ENCODE measurements around the gene AP1S2. TPM values are rescaled to one million over a fixed set of nuclear protein-coding genes. Genes with fewer than 3 reads are reported as not detected.

Gene AP1S2
- 66.1 TPM for total RNA-seq (ENCODE audit: unreplicated experiment)
- long read RNA-seq, transcript AP1S2-201 (5 exons, 2,237 nt) = major isoform, 69 of 85 reads
- long read RNA-seq, partial matches to known transcripts = 3 of 85 reads
- long read RNA-seq, other reads (novel, unspliced or antisense) = 13 of 85 reads

DNA sequence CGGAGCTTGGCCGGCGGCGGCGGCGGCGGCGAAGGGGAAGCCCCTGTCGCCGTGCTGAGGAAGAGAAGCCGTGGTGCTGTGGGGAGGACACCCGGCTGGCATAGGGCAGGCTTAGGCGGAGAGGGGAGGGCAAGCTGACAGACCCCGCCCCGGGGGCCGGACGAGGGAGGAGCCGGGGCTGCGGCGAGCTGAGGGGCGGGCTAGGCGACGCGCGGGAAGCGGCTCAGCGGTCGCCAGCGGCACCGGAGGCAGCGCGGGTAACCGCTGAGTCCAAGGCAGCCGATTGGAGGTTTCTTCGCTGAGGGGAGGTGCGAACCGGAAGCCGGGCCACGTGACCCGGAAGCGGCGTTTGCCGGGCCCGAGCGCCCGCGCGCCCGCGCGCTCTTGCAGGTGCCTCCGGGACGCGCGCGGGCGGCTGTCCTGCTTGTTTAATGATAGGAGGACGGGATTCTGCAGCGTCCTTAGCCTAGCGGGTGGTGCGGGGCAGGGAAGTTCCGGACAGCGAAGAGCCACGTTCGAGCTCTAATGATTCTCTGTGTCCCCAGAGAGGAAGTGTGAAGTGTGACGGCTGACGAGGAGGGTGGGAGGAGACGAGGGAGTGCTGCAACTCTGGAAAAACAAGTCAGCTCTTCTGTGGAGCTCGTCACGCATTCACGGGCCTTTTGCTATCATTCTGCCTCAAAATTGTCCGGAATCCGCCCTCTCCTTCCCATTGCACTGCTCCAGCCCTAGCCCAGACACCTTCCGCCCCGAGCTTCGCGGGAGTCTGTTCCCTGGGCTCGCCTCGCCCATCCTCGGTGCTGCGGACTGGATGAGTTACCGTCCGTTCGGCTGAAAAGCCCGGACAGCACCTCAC lies at the start of gene AP1S2:
Gene AP1S2, minus strand, starts transcription at position 102 of the 856 bp plus-strand sequence. CDS start 2,289 bp downstream, outside the sequence.
- peak; percentile 88 for DNase-seq (ENCODE audit: low spot score)
- peak within 1 kb of the TSS; percentile 91 for H3K4me3 Mint-ChIP-seq (ENCODE audit: unreplicated experiment)
- H3K4me1 Mint-ChIP-seq (ENCODE audit: unreplicated experiment) = peaks cover 16% of the 10 kb centered on the region
- H3K27ac Mint-ChIP-seq (ENCODE audit: unreplicated experiment) = peak within 1 kb of the TSS; percentile 75
- peaks cover 2% of the 10 kb centered on the region for H3K27me3 Mint-ChIP-seq (ENCODE audit: unreplicated experiment)
- peaks cover 8% of the 10 kb centered on the region for H3K36me3 Mint-ChIP-seq (ENCODE audit: low read depth, unreplicated experiment)
- H3K9me3 Mint-ChIP-seq (ENCODE audit: unreplicated experiment) = no peaks in the 10 kb centered on the region
- TF ChIP-seq, protein P1, sequence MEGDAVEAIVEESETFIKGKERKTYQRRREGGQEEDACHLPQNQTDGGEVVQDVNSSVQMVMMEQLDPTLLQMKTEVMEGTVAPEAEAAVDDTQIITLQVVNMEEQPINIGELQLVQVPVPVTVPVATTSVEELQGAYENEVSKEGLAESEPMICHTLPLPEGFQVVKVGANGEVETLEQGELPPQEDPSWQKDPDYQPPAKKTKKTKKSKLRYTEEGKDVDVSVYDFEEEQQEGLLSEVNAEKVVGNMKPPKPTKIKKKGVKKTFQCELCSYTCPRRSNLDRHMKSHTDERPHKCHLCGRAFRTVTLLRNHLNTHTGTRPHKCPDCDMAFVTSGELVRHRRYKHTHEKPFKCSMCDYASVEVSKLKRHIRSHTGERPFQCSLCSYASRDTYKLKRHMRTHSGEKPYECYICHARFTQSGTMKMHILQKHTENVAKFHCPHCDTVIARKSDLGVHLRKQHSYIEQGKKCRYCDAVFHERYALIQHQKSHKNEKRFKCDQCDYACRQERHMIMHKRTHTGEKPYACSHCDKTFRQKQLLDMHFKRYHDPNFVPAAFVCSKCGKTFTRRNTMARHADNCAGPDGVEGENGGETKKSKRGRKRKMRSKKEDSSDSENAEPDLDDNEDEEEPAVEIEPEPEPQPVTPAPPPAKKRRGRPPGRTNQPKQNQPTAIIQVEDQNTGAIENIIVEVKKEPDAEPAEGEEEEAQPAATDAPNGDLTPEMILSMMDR (IDR thresholded peaks at IDR 0.05; ENCODE audit: unreplicated experiment) = no peak

DNA sequence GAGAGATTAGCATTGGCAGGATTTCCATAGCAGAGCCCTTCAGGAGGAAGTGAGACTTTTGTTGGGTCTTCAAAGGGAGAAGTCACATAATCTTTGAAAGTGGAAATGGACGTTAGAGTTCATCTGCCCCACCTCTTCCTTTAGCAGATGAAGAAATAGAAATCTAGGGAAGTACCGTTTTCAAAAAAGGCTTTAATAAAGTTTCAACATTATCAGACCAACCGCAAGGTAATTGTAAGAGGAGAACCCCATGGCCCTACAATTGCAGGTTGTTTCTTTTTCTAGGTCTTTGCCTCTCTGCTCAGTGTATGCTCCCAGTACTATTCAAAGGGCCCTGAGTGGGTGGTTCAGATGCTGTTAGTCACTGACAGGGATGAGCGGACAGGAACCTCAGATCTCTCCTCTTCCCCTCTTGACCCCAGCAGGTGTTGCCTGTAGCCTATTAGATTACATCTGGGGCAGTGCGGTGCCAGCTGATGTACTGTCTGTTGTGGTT lies 48.6 kb upstream of the AP1S2 start:
- Mint-ChIP-seq H3K4me3 (ENCODE audit: unreplicated experiment) (no peak overlapping the region), H3K4me1 (ENCODE audit: unreplicated experiment) (no peaks in the 10 kb centered on the region), H3K27ac (ENCODE audit: unreplicated experiment) (no peak overlapping the region), H3K9me3 (ENCODE audit: unreplicated experiment) (no peaks in the 10 kb centered on the region), H3K27me3 (ENCODE audit: unreplicated experiment) (no peaks in the 10 kb centered on the region), H3K36me3 (ENCODE audit: low read depth, unreplicated experiment) (no peaks in the 10 kb centered on the region)
- no peak for DNase-seq (ENCODE audit: low spot score)
- TF ChIP-seq, protein P1 (IDR thresholded peaks at IDR 0.05; ENCODE audit: unreplicated experiment) = no peak

DNA sequence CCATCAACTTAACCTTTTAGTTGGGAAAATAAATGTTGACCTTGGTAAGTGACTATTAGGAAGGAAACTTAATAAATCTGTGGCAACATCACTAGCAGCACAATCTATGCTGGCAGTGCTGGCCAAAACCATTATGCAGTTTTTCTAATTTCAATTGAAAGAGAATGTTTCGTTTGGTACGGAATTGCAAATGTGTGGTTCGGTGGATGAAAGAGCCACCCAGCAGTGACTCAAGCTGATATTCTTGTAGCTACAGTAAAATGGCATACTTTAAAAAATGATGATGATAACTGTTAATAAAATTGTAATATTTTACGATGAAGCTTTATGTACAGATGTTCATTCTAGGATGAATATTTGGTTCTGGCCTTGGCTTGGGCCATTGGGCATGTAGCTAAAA lies 40.7 kb upstream of the AP1S2 start:
- Mint-ChIP-seq H3K36me3 (ENCODE audit: low read depth, unreplicated experiment) (no peaks in the 10 kb centered on the region), H3K9me3 (ENCODE audit: unreplicated experiment) (no peaks in the 10 kb centered on the region), H3K4me1 (ENCODE audit: unreplicated experiment) (peaks cover 6% of the 10 kb centered on the region), H3K4me3 (ENCODE audit: unreplicated experiment) (no peak overlapping the region), H3K27ac (ENCODE audit: unreplicated experiment) (no peak overlapping the region), H3K27me3 (ENCODE audit: unreplicated experiment) (no peaks in the 10 kb centered on the region)
- TF ChIP-seq, protein P1 (IDR thresholded peaks at IDR 0.05; ENCODE audit: unreplicated experiment) = no peak
- DNase-seq (ENCODE audit: low spot score) = no peak

DNA sequence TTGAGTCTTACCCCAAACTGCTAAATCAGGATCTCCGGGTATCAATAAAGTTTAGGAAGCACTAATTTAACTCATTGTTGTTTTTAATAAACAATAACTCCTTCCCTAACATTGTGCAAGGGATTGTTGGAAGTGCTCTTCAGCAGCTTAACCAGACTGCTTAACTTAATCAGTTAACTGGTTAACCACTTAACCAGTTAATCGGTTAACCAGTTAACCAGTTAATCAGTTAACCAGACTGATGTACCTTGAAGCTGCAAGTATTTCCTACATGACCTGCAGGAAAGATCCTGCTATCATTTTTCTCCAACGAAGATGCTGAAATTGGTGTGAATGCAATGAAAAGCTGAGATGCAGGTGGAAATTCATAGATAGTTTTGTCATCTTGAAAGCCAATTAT lies 40.1 kb upstream of the AP1S2 start:
- Mint-ChIP-seq H3K4me3 (ENCODE audit: unreplicated experiment) (no peak overlapping the region), H3K9me3 (ENCODE audit: unreplicated experiment) (no peaks in the 10 kb centered on the region), H3K27ac (ENCODE audit: unreplicated experiment) (no peak overlapping the region), H3K27me3 (ENCODE audit: unreplicated experiment) (no peaks in the 10 kb centered on the region), H3K36me3 (ENCODE audit: low read depth, unreplicated experiment) (no peaks in the 10 kb centered on the region), H3K4me1 (ENCODE audit: unreplicated experiment) (peaks cover 6% of the 10 kb centered on the region)
- TF ChIP-seq, protein P1 (IDR thresholded peaks at IDR 0.05; ENCODE audit: unreplicated experiment) = no peak
- DNase-seq (ENCODE audit: low spot score) = no peak

DNA sequence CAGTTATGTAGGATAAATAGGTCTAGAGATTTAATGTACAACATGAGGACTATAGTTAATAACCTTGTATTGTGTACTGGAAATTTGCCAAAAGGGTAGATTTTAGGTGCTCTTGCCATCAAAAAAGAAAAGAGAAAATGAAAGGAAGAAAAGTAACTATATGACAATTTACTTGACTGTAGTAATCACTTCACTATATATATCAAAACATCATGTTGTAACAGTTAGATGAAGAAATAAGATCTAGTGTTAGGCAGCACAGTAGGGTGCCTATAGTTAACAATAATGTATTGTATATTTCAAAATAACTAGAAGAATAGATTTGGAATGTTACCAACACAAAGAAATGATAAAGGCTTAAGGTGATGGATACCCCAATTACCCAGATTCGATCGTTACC lies 35.9 kb upstream of the AP1S2 start:
- Mint-ChIP-seq H3K27ac (ENCODE audit: unreplicated experiment) (no peak overlapping the region), H3K36me3 (ENCODE audit: low read depth, unreplicated experiment) (no peaks in the 10 kb centered on the region), H3K9me3 (ENCODE audit: unreplicated experiment) (no peaks in the 10 kb centered on the region), H3K4me3 (ENCODE audit: unreplicated experiment) (no peak overlapping the region), H3K27me3 (ENCODE audit: unreplicated experiment) (peaks cover 2% of the 10 kb centered on the region), H3K4me1 (ENCODE audit: unreplicated experiment) (peaks cover 9% of the 10 kb centered on the region)
- DNase-seq (ENCODE audit: low spot score) = no peak
- TF ChIP-seq, protein P1 (IDR thresholded peaks at IDR 0.05; ENCODE audit: unreplicated experiment) = no peak
